SU-DHL-6 (cell line): Measurements from ENCODE around the gene CXorf49.

ENCODE experiments used
- CTCF ChIP-seq: fragments of 200-600 bp; sonication (generic); IDR thresholded peaks from one replicate; pipeline ENCODE4 v1.5.1; 2017; ENCODE audit warnings: antibody characterized with exemption, mild to moderate bottlenecking, low read length, moderate library complexity; ENCODE audit not compliant: insufficient read depth, poor library complexity, severe bottlenecking
- EZH2phosphoT487 ChIP-seq: fragments of 200-600 bp; sonication (generic), shearing (Covaris generic); conservative IDR thresholded peaks from 2 replicates; pipeline ENCODE4 v1.6.1; 2018; ENCODE audit warnings: mild to moderate bottlenecking, antibody characterized with exemption, low read length, moderate library complexity, mixed read lengths

GRCh38 chrX:71666240-71667223 lies 51.6 kb downstream of the CXorf49 start:
- TF ChIP-seq CTCF, result no peak
- no peak for TF ChIP-seq EZH2phosphoT487
